Brain pericyte (primary cell): ENCODE data around the gene CGB5.
"Not testable (repeated sequence)": the region's sequence is repeated elsewhere in the genome, so short reads cannot be mapped to it uniquely, and the experiment has no call there.

Experiments used
- DNase-seq: peaks from one replicate; pipeline ENCODE4 v3.0.0-alpha.2; 2012; ENCODE audit warnings: low read depth, low spot score

Gene CGB5

GRCh38 chr19:49020931-49021895, 22.4 kb upstream of the CGB5 start:
- DNase-seq, result no peak

GRCh38 chr19:49022116-49022515, 21.5 kb upstream of the CGB5 start:
- no peak for DNase-seq

DNA sequence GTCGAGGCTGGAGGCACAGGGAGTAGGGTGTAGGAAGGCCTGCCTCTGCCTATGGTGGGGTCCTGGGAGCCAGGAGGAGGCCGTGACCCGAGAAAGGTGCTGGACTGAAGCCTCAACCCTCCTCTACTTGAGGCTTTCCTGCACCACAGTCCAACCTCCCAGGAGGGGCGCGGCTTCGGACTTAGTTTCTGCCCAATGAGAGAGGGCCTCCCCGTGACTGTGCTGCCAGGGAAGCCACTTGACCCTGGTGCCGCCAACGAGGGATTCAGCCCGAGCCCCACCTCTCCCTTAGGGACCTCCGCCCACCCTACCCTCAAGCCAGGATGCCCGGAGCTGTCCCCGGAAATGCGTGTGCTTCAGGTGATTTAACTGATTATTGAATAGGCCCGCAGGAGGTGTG, 19.4 kb upstream of the CGB5 start, which contains the start of gene CGB3:
Gene CGB3 (minus strand): TSS at position 101 of the 400 bp plus-strand sequence. CDS start 362 bp downstream, outside the sequence.
- not testable (repeated sequence) for DNase-seq

- not testable (repeated sequence) for DNase-seq
These were observed 18.6 kb upstream of the CGB5 start for GRCh38 chr19:49025088-49025487.

DNA sequence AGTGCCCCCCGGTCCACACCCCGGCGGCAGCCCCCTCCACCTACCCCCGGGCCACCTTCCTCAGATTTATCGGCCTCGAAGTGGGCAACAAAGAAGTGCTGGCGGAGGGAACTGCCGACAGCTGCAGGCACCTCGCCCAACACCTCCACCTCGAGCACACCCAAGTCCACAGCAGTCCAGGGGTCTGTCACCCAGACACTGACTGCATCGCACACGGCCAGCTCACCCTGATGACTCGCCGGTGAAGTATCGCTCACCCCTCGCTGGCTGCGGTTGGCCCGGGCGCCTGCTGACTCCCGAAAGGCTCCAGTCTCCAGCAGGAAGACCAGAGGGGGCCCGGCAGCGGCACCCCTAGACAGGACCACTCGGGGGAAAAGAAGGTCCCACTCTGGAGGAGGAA, 18.0 kb upstream of the CGB5 start:
- DNase-seq, result not testable (repeated sequence)

DNA sequence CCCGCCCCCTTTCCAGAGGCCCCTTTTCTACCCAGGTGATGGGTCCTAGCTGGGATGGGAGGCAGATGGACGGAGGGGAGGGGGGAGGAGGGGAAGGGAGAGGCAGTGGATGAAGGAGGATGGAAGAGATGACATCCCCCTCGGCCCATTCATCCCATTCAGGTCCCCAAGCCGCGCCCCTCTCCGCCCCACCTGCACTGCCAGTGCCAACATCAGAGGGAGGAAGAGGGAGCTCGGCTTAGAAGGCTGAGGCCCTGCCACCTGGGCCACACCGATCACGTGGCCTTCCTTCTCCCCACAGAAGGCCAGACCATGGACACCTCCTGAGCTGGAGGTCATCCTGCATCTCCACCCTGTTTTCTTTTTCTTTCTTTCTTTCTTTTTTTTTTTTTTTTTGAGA, 15.0 kb upstream of the CGB5 start:
- DNase-seq, result not testable (repeated sequence)

DNA sequence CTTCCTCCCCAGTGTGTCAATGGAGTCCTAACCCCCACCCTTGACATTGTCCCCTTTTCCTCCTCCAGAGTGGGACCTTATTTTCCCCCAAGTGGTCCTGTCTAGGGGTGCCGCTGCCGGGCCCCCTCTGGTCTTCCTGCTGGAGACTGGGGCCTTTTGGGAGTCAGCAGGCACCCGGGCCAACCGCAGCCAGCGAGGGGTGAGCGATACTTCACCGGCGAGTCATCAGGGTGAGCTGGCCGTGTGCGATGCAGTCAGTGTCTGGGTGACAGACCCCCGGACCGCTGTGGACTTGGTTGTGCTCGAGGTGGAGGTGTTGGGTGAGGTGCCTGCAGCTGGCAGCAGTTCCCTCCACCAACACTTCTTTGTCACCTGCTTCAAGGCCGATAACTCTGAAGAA, 13.9 kb upstream of the CGB5 start:
- not testable (repeated sequence) for DNase-seq

- DNase-seq, result not testable (repeated sequence)
These were observed 13.3 kb upstream of the CGB5 start for GRCh38 chr19:49030323-49030722.

- not testable (repeated sequence) for DNase-seq
These were observed 11.9 kb upstream of the CGB5 start, which contains the start of gene CGB2 for GRCh38 chr19:49031642-49032301. Gene CGB2, plus strand, starts transcription at chr19:49031890. Its CDS starts 206 bp downstream, at chr19:49032096.

GRCh38 chr19:49036815-49037214, 6.8 kb upstream of the CGB5 start, which contains the start of gene CGB1:
Gene CGB1, minus strand, starts transcription at chr19:49036895. Its CDS starts 184 bp downstream, at chr19:49036711.
- not testable (repeated sequence) for DNase-seq

DNA sequence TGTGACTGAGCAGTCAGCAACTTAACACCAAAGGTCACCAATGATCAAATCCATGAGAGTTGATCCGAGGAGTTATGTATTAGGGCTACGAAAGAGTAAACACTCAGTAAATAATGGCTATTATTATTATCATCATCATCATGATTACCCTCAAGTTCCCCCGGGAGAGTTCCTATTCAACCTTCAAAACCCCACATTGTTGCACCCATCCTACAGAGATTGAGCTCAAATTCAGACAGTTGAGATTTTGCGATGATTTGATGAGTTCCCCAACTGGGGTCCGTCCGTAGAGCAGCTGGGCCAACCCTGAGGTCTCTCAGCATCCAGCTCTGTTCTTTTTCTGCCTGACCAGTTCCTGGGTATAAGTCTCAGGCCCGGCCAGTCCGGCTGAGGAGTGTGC, 5.5 kb upstream of the CGB5 start:
- DNase-seq, result not testable (repeated sequence)

DNA sequence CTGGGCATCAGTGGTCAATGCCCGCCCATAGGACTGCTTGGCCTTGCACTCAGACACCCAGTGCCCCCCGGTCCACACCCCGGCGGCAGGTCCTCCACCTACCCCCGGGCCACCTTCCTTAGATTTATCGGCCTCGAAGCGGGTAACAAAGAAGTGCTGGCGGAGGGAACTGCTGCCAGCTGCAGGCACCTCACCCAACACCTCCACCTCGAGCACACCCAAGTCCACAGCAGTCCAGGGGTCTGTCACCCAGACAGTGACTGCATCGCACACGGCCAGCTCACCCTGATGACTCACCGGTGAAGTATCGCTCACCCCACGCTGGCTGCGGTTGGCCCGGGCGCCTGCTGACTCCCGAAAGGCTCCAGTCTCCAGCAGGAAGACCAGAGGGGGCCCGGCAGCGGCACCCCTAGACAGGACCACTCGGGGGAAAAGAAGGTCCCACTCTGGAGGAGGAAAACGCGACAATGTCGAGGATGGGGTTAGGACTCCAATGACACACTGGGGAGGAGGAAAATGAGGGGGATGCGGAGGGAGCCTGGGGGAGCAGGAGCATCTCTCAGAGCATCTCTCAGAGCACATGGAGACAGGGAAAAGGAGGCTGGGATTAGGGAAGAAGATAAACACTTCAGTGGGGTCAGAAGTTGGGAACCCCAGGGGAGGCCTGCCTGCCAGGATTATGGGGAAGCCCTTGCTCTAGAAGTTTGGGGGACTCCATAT, 4.9 kb upstream of the CGB5 start:
- DNase-seq, result not testable (repeated sequence)

GRCh38 chr19:49039736-49040135, 3.9 kb upstream of the CGB5 start:
- not testable (repeated sequence) for DNase-seq

GRCh38 chr19:49042177-49042576, 1.5 kb upstream of the CGB5 start:
- no peak for DNase-seq

- not testable (repeated sequence) for DNase-seq
These were observed 982 bp upstream of the CGB5 start for GRCh38 chr19:49042666-49043065.

DNA sequence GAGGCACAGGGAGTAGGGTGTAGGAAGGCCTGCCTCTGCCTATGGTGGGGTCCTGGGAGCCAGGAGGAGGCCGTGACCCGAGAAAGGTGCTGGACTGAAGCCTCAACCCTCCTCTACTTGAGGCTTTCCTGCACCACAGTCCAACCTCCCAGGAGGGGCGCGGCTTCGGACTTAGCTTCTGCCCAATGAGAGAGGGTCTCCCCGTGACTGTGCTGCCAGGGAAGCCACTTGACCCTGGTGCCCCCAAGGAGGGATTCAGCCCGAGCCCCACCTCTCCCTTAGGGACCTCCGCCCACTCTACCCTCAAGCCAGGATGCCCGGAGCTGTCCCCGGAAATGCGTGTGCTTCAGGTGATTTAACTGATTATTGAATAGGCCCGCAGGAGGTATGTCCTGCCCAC, 5.4 kb downstream of the CGB5 start, which contains the start of gene CGB8:
Gene CGB8 (minus strand): TSS at position 101 of the 400 bp plus-strand sequence. CDS start 372 bp downstream, outside the sequence.
- not testable (repeated sequence) for DNase-seq

GRCh38 chr19:49049834-49050233, 6.2 kb downstream of the CGB5 start:
- DNase-seq, result not testable (repeated sequence)

- not testable (repeated sequence) for DNase-seq
These were observed 6.9 kb downstream of the CGB5 start for GRCh38 chr19:49050376-49051033.

GRCh38 chr19:49056101-49056901, 12.7 kb downstream of the CGB5 start:
- no peak for DNase-seq
